ENCODE data around the gene CEND1.

CEND1 gene

DNA sequence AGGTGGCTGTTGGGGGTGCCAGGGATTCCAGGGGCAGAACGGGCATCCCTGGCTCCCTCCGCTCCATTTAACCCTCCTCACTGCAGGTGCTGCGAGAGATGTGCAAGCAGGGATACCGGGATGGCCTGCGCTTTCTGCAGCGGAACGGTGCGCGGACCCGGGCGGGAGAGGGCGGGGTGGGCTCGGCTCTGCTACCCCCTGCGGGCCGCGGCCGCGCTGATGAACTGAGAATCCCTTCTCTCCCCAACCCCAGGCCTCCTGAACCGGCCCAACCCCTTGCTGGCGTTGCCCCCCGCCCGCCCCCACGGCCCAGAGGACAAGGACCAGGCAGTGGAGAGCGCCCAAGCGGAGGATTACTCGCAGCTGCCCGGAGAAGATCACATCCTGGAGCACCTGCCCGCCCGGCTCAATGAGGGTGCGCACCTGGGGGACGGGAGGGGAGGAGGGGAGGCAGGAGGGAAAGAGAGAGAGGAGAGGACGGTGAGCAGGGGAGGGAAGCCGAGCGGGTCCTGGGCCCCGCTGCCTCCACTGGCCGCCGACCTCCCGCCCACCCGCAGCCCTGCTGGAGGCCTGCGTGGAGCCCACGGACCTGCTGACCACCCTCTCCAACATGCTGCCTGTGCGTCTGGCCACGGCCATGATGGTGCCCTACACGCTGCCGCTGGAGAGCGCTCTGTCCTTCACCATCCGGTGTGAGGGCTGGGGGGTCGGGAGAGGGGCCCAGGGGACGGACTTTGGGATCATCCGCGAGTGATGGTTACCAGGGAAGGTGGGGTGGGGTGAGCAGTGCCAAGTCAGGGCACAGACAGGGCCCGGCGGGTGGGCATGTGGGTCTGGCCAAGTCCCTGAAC, 33.8 kb upstream of the CEND1 start:
- Mint-ChIP-seq H3K27me3 (no peaks in the 10 kb centered on the region), H3K4me1 (peaks cover 19% of the 10 kb centered on the region), H3K36me3 (peaks cover 6% of the 10 kb centered on the region), H3K9me3 (no peaks in the 10 kb centered on the region), H3K4me3 (no peak overlapping the region), H3K27ac (no peak overlapping the region)
- DNase-seq (ENCODE audit: low spot score in 2 of 2) (no peak), ATAC-seq (ENCODE audit: low read depth) (no peak)

DNA sequence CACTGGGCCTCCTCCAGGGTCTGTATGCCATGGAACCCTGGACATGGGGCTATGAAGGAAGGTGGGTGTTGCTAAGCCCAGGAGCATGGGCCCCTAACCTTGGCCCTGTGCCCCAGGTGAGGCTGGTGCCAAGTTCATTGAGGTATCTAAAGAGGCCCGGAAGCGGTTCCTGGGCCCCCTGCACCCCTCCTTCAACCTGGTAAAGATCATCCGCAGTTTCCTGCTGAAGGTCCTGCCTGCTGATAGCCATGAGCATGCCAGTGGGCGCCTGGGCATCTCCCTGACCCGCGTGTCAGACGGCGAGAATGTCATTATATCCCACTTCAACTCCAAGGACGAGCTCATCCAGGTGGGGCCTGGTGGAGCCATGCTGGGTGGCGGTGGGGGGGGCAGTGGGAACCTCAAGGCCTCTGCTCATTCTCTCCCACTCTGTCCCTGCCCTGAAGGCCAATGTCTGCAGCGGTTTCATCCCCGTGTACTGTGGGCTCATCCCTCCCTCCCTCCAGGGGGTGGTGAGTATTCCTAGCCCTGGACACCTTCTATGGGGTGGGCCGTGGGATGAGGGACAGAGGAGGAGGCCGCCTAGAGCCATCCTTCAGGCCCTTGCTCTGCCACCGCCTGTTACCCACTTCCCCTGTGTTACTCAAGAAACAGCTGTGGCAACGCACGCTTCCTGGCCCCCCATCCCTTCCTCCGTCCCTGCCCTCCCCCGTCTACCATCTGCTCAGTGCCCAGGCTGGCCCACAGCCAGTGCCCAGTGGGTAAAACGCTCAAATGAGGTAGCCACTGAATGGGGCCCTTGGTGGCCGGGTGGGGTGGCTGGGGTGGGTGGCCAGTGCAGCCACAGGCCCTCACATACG, 31.9 kb upstream of the CEND1 start:
- H3K27me3 Mint-ChIP-seq: no peaks in the 10 kb centered on the region
- no peak overlapping the region for H3K4me3 Mint-ChIP-seq
- DNase-seq (ENCODE audit: low spot score in 2 of 2): no peak
- H3K36me3 Mint-ChIP-seq: peaks cover 6% of the 10 kb centered on the region
- peaks cover 9% of the 10 kb centered on the region for H3K4me1 Mint-ChIP-seq
- H3K9me3 Mint-ChIP-seq: no peaks in the 10 kb centered on the region
- ATAC-seq (ENCODE audit: low read depth): no peak
- H3K27ac Mint-ChIP-seq: no peak overlapping the region

DNA sequence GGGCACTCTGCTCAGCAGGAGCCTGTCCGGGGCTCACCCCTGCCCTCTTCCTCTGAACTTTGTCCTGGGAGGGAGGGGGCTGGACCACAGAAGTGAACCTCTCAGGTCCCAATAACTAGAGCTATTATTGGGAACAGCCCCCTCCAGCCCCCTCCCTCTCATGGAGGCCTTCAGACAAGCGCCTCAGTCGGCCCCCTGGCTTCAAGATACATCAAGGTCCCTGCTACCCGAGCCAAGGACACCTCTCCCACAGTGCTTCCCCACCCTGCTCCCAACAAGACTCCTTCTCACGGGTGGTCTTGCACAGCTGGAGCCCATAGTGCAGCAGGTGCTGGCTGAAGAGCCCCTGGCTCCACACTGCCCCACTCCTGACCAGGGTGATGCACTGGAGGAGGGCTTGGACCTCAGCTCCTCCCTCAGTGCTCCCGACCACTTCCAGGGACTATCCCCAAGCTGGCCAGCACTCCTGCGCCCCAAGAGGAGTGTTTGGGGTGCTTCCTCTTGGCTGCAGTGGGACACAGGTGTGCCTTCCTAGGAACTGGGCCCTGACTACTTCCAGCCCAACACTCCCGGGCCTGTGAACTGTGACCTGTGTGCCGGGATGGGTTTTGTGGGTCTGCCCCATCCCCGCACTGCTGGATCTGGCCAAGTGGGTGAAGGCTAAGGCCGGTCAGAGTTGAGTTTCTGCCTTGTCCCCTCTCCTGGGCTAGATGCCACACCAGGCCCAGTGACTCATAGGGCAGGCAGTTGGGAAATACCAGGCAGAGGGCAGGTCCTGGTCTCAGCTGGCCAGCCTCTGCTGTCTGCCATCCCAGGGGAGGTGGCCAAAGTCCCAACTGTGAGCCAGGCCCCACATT, 31.0 kb upstream of the CEND1 start:
- peaks cover 9% of the 10 kb centered on the region for H3K4me1 Mint-ChIP-seq
- H3K4me3 Mint-ChIP-seq: peak overlapping the region; percentile 88
- ATAC-seq (ENCODE audit: low read depth): no peak
- H3K36me3 Mint-ChIP-seq: peaks cover 6% of the 10 kb centered on the region
- H3K9me3 Mint-ChIP-seq: no peaks in the 10 kb centered on the region
- H3K27ac Mint-ChIP-seq: no peak overlapping the region
- no peak for DNase-seq (ENCODE audit: low spot score in 2 of 2)
- H3K27me3 Mint-ChIP-seq: no peaks in the 10 kb centered on the region

DNA sequence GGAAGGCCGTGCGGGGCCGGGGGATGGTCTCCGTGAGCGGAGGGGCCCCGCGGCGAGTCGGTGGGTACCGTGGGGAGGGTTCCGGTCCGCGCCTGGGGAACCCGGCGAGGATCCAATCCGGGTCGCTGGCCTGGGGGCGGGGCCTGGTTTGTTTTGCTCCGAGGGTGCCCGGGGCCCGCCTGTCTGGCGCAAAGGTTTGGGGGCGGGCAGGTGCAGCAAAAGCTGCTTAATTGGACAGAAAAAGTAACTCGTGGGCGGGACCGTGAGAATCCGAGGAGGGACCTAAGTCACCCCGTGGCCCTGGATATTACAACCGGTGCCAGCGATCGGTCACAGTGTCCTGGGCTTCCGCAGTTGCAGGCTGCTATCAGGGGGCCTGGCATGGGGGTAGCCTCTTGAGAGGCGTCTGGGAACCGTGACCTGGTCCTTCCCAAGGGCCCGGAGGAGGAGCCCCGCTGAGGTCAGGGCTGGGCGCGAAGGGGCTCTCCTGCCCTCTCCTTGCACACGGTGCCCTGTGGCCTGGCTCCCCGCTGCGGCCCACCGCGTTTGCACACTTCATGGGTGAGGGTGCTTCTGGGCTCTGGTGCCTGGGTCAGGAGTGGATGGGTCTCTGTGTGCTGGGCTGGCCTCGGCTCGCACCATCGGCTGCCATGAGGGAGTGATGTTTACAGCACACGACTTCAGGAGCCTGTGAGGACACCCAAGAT, 30.2 kb upstream of the CEND1 start:
- Mint-ChIP-seq H3K36me3 (peaks cover 5% of the 10 kb centered on the region), H3K4me3 (peak overlapping the region; percentile 88), H3K4me1 (peaks cover 9% of the 10 kb centered on the region), H3K27me3 (no peaks in the 10 kb centered on the region), H3K27ac (peak overlapping the region; percentile 90), H3K9me3 (no peaks in the 10 kb centered on the region)
- ATAC-seq (ENCODE audit: low read depth) (peak; percentile 79), DNase-seq (ENCODE audit: low spot score in 2 of 2) (peak; percentile 88 to 95)

DNA sequence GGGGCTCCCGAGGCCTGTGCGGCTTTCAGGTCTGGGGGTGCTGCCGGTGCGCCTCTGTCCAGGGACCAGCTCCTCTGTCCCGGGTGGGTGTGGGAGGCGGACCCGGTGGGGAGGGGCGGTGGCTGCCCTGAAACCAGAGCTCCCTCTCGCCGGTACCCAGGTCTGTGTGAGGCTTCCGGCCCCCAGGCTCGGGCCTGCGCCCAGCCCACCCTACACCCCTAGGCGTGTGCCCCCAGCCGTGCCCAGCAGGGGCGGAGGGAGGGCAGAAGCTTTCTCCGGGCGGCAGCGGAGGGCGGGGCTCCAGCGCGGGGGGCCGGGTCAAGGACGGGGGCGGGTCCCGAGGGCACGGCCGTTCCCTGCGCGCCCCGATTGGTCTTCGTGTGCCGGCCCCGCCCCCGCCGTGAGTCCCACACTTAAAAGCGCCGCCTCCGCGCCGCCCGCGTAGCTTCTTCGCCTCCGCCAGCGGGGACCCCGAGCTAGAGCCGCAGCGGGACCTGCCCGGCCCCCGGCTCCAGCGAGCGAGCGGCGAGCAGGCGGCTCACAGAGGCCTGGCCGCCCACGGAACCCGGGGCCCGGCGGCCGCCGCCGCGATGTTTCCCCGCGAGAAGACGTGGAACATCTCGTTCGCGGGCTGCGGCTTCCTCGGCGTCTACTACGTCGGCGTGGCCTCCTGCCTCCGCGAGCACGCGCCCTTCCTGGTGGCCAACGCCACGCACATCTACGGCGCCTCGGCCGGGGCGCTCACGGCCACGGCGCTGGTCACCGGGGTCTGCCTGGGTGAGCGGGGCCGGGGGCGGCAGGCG, 29.4 kb upstream of the CEND1 start:
- peaks cover 9% of the 10 kb centered on the region for H3K4me1 Mint-ChIP-seq
- ATAC-seq (ENCODE audit: low read depth) (peak; percentile 72), DNase-seq (ENCODE audit: low spot score in 2 of 2) (peak; percentile 92 to 93)
- no peaks in the 10 kb centered on the region for H3K27me3 Mint-ChIP-seq
- no peaks in the 10 kb centered on the region for H3K36me3 Mint-ChIP-seq
- H3K4me3 Mint-ChIP-seq: peak overlapping the region; percentile 88
- no peaks in the 10 kb centered on the region for H3K9me3 Mint-ChIP-seq
- H3K27ac Mint-ChIP-seq: peak overlapping the region; percentile 90

DNA sequence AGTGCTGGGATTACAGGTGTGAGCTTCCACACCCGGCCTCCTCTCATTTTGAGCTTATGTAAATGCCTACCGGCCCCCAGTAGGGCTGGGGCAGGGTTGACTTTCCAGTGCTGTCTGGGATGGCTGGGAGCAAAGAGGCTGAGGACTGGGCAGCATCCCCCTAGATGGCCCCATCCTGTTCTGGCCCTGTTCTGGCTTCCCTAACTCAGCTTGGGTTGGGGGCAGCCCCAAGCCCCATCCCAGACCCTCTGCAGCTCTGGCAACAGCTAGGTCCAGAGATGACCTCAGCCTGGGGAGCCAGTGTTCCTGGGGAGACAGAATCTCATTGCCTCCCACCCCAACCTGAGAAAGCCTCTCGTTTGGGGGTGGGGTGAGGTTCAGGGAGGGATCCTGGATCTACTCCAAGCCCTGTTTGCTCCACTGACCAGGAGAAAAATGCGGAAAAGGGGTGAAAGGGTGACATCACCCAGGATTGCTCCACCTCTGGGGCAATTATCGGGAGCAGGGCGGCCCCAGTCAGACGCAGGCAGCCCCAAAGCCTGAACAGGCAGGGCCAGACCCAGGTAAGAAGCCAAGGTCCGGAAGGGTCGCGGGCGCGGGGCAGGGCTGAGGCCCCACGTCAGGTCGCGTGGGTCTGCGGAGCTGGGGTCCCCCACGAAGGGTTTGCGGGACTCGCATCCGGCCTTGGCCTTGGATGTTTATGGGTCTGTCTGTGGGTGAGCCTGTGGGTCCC, 28.7 kb upstream of the CEND1 start, which contains the start of gene PNPLA2:
PNPLA2 (plus strand) TSS at position 519 of the 733 bp plus-strand sequence. CDS start 805 bp downstream, outside the sequence.
- H3K4me3 Mint-ChIP-seq: peak within 1 kb of the TSS; percentile 88
- H3K36me3 Mint-ChIP-seq: peaks cover 3% of the 10 kb centered on the region
- peak within 1 kb of the TSS; percentile 90 for H3K27ac Mint-ChIP-seq
- H3K27me3 Mint-ChIP-seq: no peaks in the 10 kb centered on the region
- DNase-seq (ENCODE audit: low spot score in 2 of 2) (no peak), ATAC-seq (ENCODE audit: low read depth) (no peak)
- no peaks in the 10 kb centered on the region for H3K9me3 Mint-ChIP-seq
- peaks cover 12% of the 10 kb centered on the region for H3K4me1 Mint-ChIP-seq

DNA sequence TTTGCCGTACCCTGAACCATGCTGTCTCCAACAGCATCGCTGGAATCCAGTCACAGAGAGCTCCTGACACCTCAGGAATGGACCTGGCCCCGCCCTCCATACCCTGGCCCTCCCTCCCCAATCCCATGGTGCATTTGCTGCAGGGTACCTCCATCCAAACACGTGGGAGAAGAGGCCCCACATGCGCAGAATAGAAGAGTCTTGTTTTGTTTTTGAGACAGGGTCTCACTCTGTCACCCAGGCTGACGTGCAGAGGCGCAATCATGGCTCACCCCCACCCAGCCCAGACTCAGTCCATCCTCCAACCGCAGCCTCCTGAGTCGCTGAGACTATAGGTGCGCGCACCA, 26.5 kb upstream of the CEND1 start:
- Mint-ChIP-seq H3K4me3 (no peak overlapping the region), H3K4me1 (peaks cover 16% of the 10 kb centered on the region), H3K36me3 (peaks cover 8% of the 10 kb centered on the region), H3K27ac (no peak overlapping the region), H3K9me3 (no peaks in the 10 kb centered on the region), H3K27me3 (no peaks in the 10 kb centered on the region)
- DNase-seq (ENCODE audit: low spot score in 2 of 2) (no peak), ATAC-seq (ENCODE audit: low read depth) (no peak)

DNA sequence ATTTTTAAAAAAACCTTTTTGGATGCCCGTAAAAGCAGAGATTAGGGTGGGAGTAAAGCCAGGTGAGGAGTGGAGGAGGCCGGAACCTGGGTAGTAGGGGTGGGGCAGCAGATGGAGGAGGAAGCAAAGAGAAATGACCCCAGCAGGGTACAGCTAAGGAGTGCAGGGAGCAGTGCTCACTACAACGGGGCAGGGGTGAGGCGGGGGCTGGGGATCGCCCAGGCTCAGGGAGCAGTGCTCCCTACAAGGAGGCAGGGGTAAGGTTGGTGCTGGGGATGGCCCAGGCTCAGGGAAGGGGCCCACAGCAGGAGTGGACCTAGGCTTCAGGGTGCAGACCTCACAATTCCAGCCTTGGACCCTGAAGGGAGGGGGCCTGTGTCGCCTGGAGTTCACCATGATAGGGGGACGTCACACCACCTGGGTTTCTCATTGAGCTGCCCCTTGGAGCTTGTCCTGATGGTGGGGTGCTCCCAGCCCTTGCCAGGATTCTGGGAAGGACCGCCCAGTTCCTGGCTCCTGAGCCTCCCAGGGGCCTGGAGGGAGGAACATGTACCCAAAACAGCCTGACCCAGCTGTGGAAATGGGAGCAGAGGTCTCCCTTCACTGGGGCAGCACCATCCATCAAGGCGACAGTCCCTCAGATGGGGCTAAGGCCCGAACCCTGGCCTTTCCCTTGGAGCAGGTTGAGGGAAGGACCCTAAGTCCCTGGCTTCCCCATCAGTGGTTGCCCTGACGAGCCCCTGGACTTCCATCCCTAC, 26.0 kb upstream of the CEND1 start:
- H3K4me1 Mint-ChIP-seq: peaks cover 12% of the 10 kb centered on the region
- no peaks in the 10 kb centered on the region for H3K9me3 Mint-ChIP-seq
- DNase-seq (ENCODE audit: low spot score in 2 of 2) (no peak), ATAC-seq (ENCODE audit: low read depth) (no peak)
- peaks cover 8% of the 10 kb centered on the region for H3K36me3 Mint-ChIP-seq
- H3K27me3 Mint-ChIP-seq: no peaks in the 10 kb centered on the region
- H3K4me3 Mint-ChIP-seq: no peak overlapping the region
- no peak overlapping the region for H3K27ac Mint-ChIP-seq

DNA sequence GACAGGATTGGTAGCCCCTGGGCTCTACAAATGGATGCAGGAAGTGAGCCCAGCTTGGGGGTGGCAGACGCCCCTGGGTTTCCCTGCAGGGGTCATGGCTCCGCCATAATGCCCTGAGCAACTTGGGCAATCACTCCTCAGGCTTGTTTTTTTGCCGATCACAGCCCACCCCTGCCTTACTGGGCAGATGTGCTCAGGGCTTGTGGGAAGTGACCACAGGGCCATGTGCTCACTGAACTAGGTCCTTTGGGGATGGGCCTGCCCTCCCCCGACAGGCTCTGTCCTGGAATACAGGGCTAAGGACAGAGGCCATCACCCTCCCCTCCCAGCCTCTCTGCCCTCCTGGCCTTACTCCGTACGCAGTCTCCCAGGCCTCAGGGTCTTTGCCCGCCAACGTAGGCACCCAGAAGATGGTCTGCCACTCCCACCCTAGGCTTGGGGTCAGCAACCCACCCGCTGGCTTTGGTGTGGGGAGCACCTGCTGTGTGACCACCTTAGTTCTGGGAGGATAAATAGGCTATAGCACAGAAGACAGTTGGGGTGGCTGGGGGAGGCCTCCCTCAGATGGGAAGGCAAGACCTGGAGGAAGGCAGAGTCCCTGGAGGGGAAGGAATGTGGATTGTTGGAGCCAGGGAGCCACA, 23.7 kb upstream of the CEND1 start:
- no peak for DNase-seq (ENCODE audit: low spot score in 2 of 2)
- no peaks in the 10 kb centered on the region for H3K9me3 Mint-ChIP-seq
- peaks cover 8% of the 10 kb centered on the region for H3K36me3 Mint-ChIP-seq
- no peak for ATAC-seq (ENCODE audit: low read depth)
- H3K4me1 Mint-ChIP-seq: peaks cover 11% of the 10 kb centered on the region
- no peak overlapping the region for H3K27ac Mint-ChIP-seq
- H3K4me3 Mint-ChIP-seq: no peak overlapping the region
- no peaks in the 10 kb centered on the region for H3K27me3 Mint-ChIP-seq

DNA sequence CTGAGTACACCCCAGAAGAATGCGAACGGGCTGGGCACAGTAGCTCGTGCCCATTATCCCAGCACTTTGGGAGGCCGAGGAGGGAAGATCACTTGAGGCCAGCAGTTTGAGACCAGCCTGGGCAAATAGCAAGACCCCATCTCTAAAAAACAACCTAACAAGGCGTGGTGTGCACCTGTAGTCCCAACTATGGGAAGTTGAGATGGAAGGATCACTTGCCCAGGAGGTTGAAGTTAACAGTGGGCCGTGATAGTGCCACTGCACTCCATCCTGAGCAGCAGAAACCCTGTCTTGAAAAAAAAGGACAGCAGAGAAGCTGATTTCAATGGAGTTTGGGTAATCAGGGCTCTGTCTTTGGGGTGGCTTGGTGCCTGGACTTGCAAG, 23.2 kb upstream of the CEND1 start:
- H3K27me3 Mint-ChIP-seq: no peaks in the 10 kb centered on the region
- H3K36me3 Mint-ChIP-seq: peaks cover 8% of the 10 kb centered on the region
- ATAC-seq (ENCODE audit: low read depth) (no peak), DNase-seq (ENCODE audit: low spot score in 2 of 2) (no peak)
- H3K4me1 Mint-ChIP-seq: peaks cover 10% of the 10 kb centered on the region
- no peak overlapping the region for H3K27ac Mint-ChIP-seq
- H3K9me3 Mint-ChIP-seq: no peaks in the 10 kb centered on the region
- H3K4me3 Mint-ChIP-seq: no peak overlapping the region

DNA sequence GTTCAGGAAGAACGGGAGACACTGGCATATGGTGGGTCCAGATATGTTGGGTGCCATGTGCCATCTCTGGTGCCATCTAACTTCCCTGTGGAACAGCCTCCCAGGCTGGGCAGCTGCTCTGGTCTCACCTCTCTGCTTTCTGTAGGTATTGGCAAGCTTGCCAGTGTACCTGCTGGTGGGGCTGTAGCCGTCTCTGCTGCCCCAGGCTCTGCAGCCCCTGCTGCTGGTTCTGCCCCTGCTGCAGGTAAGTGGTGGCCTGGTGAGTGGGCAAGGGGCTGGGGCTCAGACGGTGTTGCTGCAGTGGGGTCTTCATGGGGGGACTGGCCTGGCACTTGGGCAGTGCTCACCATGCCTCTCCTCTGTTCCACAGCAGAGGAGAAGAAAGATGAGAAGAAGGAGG, 22.5 kb upstream of the CEND1 start:
- DNase-seq (ENCODE audit: low spot score in 2 of 2) (no peak), ATAC-seq (ENCODE audit: low read depth) (no peak)
- Mint-ChIP-seq H3K9me3 (no peaks in the 10 kb centered on the region), H3K4me3 (no peak overlapping the region), H3K27me3 (no peaks in the 10 kb centered on the region), H3K27ac (peak overlapping the region; percentile 31), H3K36me3 (peaks cover 8% of the 10 kb centered on the region), H3K4me1 (peaks cover 13% of the 10 kb centered on the region)

All from memory B cell (primary cell).